Measurements from ENCODE around the gene SRSF6.
"Not testable (repeated sequence)": the region's sequence is repeated elsewhere in the genome, so short reads cannot be mapped to it uniquely, and the experiment has no call there.

The SRSF6 gene

GRCh38 chr20:43457640-43458421 is at the start of gene SRSF6:
Gene SRSF6, plus strand, starts transcription at chr20:43457896. Its CDS starts 138 bp downstream, at chr20:43458034.
- DNase-seq = peak; percentile 77

GRCh38 chr20:43408848-43409576 is 48.7 kb upstream of the SRSF6 start:
- DNase-seq = no peak

- DNase-seq = no peak
Observed at GRCh38 chr20:43409577-43409913, 48.2 kb upstream of the SRSF6 start.

- no peak for DNase-seq
Observed at GRCh38 chr20:43415661-43416430, 41.9 kb upstream of the SRSF6 start.

- DNase-seq = no peak
Observed at GRCh38 chr20:43416591-43417228, 41.0 kb upstream of the SRSF6 start.

- DNase-seq = no peak
Observed at GRCh38 chr20:43420192-43420591, 37.5 kb upstream of the SRSF6 start.

- not testable (repeated sequence) for DNase-seq
Observed at GRCh38 chr20:43420913-43421312, 36.8 kb upstream of the SRSF6 start.

- DNase-seq = no peak
Observed at GRCh38 chr20:43426172-43426571, 31.5 kb upstream of the SRSF6 start.

- no peak for DNase-seq
Observed at GRCh38 chr20:43430265-43431133, 27.2 kb upstream of the SRSF6 start.

GRCh38 chr20:43431134-43431519 is 26.6 kb upstream of the SRSF6 start:
- no peak for DNase-seq

- no peak for DNase-seq
Observed at GRCh38 chr20:43432498-43432897, 25.2 kb upstream of the SRSF6 start.

- DNase-seq = no peak
Observed at GRCh38 chr20:43433250-43433854, 24.3 kb upstream of the SRSF6 start.

- DNase-seq = no peak
Observed at GRCh38 chr20:43434565-43434964, 23.1 kb upstream of the SRSF6 start.

GRCh38 chr20:43438578-43439316 is 18.9 kb upstream of the SRSF6 start:
- no peak for DNase-seq

GRCh38 chr20:43440531-43440930 is 17.2 kb upstream of the SRSF6 start:
- no peak for DNase-seq

GRCh38 chr20:43442282-43442880 is 15.3 kb upstream of the SRSF6 start:
- no peak for DNase-seq

- no peak for DNase-seq
Observed at GRCh38 chr20:43444107-43444506, 13.6 kb upstream of the SRSF6 start.

- no peak for DNase-seq
Observed at GRCh38 chr20:43446361-43446879, 11.3 kb upstream of the SRSF6 start.

GRCh38 chr20:43448431-43448747 is 9.3 kb upstream of the SRSF6 start:
- DNase-seq = not testable (repeated sequence)

- no peak for DNase-seq
Observed at GRCh38 chr20:43448748-43449535, 8.8 kb upstream of the SRSF6 start.

All from NCI-H1436 treated with DMSO at 0.1 percent for 48 hours (cell line).